Neural progenitor cell (in vitro differentiated cells): ENCODE results near the gene HLA-F. TPM values are rescaled to one million over a fixed set of nuclear protein-coding genes. Genes with fewer than 3 reads are reported as not detected.

Experiments
- DNase-seq: peaks from one replicate; pipeline ENCODE4 v3.0.0-alpha.2; 2016; ENCODE audit warnings: low spot score
- H2AFZ ChIP-seq: fragments of 200-600 bp; sonication (generic); replicated peaks from 2 replicates; pipeline ENCODE4 v1.6.1; 2016; ENCODE audit warnings: antibody characterized with exemption
- H3F3A ChIP-seq: fragments of 200-600 bp; sonication (generic); 2 replicates; pipeline ENCODE4 v1.6.1; 2016; ENCODE audit warnings: antibody characterized with exemption, low read depth
- H3K27ac ChIP-seq: fragments of 200-600 bp; sonication (generic); 2 replicates; pipeline ENCODE4 v1.5.1; 2016; ENCODE audit warnings: mild to moderate bottlenecking
- H3K27me3 ChIP-seq: fragments of 200-600 bp; sonication (generic); 2 replicates; pipeline ENCODE4 v1.6.1; 2016; ENCODE audit warnings: mild to moderate bottlenecking, moderate library complexity
- H3K36me3 ChIP-seq: fragments of 200-600 bp; sonication (generic); 2 replicates; pipeline ENCODE4 v1.5.1; 2016
- H3K4me1 ChIP-seq: fragments of 200-600 bp; sonication (generic); 2 replicates; pipeline ENCODE4 v1.6.1; 2016; ENCODE audit warnings: mixed run types
- H3K4me2 ChIP-seq: fragments of 200-600 bp; sonication (generic); 2 replicates; pipeline ENCODE4 v1.6.1; 2016
- H3K4me3 ChIP-seq: fragments of 200-600 bp; sonication (generic); 2 replicates; pipeline ENCODE4 v1.5.1; 2016
- H3K79me2 ChIP-seq: fragments of 200-600 bp; sonication (generic); 2 replicates; pipeline ENCODE4 v1.6.1; 2016; ENCODE audit warnings: low read depth
- H3K9ac ChIP-seq: fragments of 200-600 bp; sonication (generic); 2 replicates; pipeline ENCODE4 v1.6.1; 2016
- H3K9me3 ChIP-seq: fragments of 200-600 bp; sonication (generic); 2 replicates; pipeline ENCODE4 v1.5.1; 2016; ENCODE audit warnings: low read depth
- H4K20me1 ChIP-seq: fragments of 200-600 bp; sonication (generic); 2 replicates; pipeline ENCODE4 v1.6.1; 2016; ENCODE audit warnings: low read depth
- H3K27ac Mint-ChIP-seq: 3 replicates; pipeline ENCODE4 v1.8.0; 2021; ENCODE audit warnings: mixed read lengths
- H3K27me3 Mint-ChIP-seq: 2 replicates; pipeline ENCODE4 v1.8.0; 2022; ENCODE audit warnings: low read depth, mild to moderate bottlenecking, inconsistent platforms, moderate library complexity, mixed read lengths; ENCODE audit not compliant: insufficient read depth
- H3K36me3 Mint-ChIP-seq: 3 replicates; pipeline ENCODE4 v1.8.0; 2021; ENCODE audit warnings: mixed read lengths
- H3K4me1 Mint-ChIP-seq: 3 replicates; pipeline ENCODE4 v1.8.0; 2021; ENCODE audit warnings: mixed read lengths
- H3K4me3 Mint-ChIP-seq: 3 replicates; pipeline ENCODE4 v1.8.0; 2021; ENCODE audit warnings: mild to moderate bottlenecking, moderate library complexity, mixed read lengths
- H3K9me3 Mint-ChIP-seq: 3 replicates; pipeline ENCODE4 v1.8.0; 2020; ENCODE audit warnings: mixed read lengths
- EZH2 ChIP-seq: fragments of 200-600 bp; sonication (generic); IDR thresholded peaks from 2 replicates; pipeline ENCODE4 v1.6.1; 2017; ENCODE audit warnings: antibody characterized with exemption, mild to moderate bottlenecking, moderate library complexity
- EZH2phosphoT487 ChIP-seq: fragments of 200-600 bp; sonication (generic); IDR thresholded peaks from 2 replicates; pipeline ENCODE4 v1.6.1; 2017; ENCODE audit warnings: antibody characterized with exemption
- total RNA-seq: library from RNA; depleted of rRNA; stranded (reverse); fragments of >200 nt; gene quantifications from 2 replicates; pipeline ENCODE4 v1.2.3, GENCODE V29; 2015; ENCODE audit warnings: low replicate concordance
- TF ChIP-seq, protein P1 (sequence below): fragments of 200-600 bp; sonication (generic); IDR thresholded peaks from 2 replicates; pipeline ENCODE4 v1.5.1; 2017; ENCODE audit warnings: antibody characterized with exemption, mild to moderate bottlenecking

HLA-F gene
- total RNA-seq, 1 donor from 2014 or later, result not detected

DNA sequence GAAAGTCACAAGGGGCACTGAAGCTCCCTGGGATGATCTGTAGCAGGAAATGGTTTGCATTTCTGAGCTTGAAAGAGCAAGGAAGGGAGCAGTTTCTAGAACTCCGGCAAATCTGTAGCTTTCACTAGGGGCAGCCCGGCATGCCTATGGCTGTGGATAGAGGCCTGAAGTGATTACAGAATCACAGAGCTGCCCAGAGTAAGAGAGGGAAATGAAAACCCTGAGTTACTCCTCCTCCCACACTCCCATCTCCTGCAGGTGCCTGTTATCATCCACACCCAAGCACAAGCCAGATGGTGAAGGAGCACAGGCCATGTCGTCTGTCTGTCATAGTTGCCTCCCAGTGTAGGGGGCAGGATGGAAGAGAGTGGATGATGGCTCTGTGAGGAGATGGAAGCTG is 37.1 kb downstream of the HLA-F start:
- Histone ChIP-seq H3K4me2 (no peak overlapping the region), H2AFZ (no peak overlapping the region)

DNA sequence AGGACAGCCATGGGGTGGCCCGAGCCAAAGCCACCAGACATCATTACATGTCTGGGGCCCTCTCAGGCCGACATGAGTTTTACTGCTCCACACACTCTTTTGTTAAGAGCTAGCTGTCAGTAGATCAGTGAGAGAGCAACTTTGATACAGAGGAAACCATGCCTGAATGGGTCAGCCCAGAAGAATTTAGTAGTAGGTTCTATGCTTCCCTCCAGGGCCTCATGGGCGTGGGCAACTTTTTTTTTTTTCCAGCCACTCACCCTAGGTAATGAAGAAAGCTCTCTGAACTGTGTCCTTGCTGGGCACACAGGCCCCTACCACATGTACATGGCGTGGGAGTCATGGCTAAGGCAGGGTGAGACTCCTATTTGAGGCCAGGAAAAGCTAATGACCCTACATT is 38.8 kb downstream of the HLA-F start:
- Mint-ChIP-seq H3K27ac (no peak overlapping the region), H3K36me3 (no peaks in the 10 kb centered on the region), H3K9me3 (no peaks in the 10 kb centered on the region), H3K4me1 (peaks cover 19% of the 10 kb centered on the region), H3K4me3 (no peak overlapping the region), H3K27me3 (peaks cover 18% of the 10 kb centered on the region)
- no peak overlapping the region for H3K4me3 ChIP-seq
- H3K79me2 ChIP-seq, result no peaks in the 10 kb centered on the region
- no peaks in the 10 kb centered on the region for H3K27me3 ChIP-seq
- no peaks in the 10 kb centered on the region for H3K4me1 ChIP-seq
- no peaks in the 10 kb centered on the region for H3F3A ChIP-seq
- H3K9ac ChIP-seq, result no peak overlapping the region
- H3K9me3 ChIP-seq, result no peaks in the 10 kb centered on the region
- TF ChIP-seq EZH2phosphoT487, result no peak
- TF ChIP-seq, protein P1, sequence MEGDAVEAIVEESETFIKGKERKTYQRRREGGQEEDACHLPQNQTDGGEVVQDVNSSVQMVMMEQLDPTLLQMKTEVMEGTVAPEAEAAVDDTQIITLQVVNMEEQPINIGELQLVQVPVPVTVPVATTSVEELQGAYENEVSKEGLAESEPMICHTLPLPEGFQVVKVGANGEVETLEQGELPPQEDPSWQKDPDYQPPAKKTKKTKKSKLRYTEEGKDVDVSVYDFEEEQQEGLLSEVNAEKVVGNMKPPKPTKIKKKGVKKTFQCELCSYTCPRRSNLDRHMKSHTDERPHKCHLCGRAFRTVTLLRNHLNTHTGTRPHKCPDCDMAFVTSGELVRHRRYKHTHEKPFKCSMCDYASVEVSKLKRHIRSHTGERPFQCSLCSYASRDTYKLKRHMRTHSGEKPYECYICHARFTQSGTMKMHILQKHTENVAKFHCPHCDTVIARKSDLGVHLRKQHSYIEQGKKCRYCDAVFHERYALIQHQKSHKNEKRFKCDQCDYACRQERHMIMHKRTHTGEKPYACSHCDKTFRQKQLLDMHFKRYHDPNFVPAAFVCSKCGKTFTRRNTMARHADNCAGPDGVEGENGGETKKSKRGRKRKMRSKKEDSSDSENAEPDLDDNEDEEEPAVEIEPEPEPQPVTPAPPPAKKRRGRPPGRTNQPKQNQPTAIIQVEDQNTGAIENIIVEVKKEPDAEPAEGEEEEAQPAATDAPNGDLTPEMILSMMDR, result no peak
- no peak for TF ChIP-seq EZH2
- no peak overlapping the region for H2AFZ ChIP-seq
- H3K4me2 ChIP-seq, result no peak overlapping the region
- no peak for DNase-seq
- no peak overlapping the region for H3K27ac ChIP-seq
- H3K36me3 ChIP-seq, result no peaks in the 10 kb centered on the region
- H4K20me1 ChIP-seq, result no peaks in the 10 kb centered on the region

More for the DNA sequence above, 37.1 kb downstream of the HLA-F start:
- Mint-ChIP-seq H3K9me3 (no peaks in the 10 kb centered on the region), H3K4me1 (peaks cover 21% of the 10 kb centered on the region), H3K4me3 (no peak overlapping the region), H3K27ac (no peak overlapping the region), H3K27me3 (peaks cover 16% of the 10 kb centered on the region), H3K36me3 (no peaks in the 10 kb centered on the region)
- H4K20me1 ChIP-seq, result no peaks in the 10 kb centered on the region
- no peak overlapping the region for H3K4me3 ChIP-seq
- no peak for DNase-seq
- no peaks in the 10 kb centered on the region for H3K79me2 ChIP-seq
- no peak overlapping the region for H3K27ac ChIP-seq
- H3F3A ChIP-seq, result no peaks in the 10 kb centered on the region
- no peaks in the 10 kb centered on the region for H3K4me1 ChIP-seq
- H3K27me3 ChIP-seq, result peaks cover 7% of the 10 kb centered on the region
- H3K9ac ChIP-seq, result no peak overlapping the region
- H3K9me3 ChIP-seq, result no peaks in the 10 kb centered on the region
- no peaks in the 10 kb centered on the region for H3K36me3 ChIP-seq
- no peak for TF ChIP-seq EZH2phosphoT487
- TF ChIP-seq, protein P1, result no peak
- no peak for TF ChIP-seq EZH2

DNA sequence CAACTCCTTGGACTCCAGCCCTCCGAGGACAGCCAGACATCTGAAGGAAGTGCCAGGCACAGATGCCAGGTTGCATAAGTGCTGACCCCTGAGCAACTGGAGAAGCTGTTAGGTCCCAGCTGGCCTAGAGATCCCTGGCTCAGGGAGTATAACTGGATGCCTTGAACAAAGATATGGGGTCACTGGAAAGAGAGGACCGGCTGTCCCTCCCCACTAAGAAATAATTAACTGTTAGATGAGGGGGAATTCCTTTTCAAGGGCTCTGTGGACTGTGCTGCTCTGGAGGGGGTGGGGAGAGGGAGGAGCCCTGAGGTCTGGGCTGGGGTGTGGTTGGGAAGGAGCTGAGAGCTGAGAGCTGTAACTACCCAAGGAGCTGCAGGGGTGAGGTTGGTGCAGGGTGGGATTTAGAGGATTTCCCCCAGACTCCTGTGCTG is 39.6 kb downstream of the HLA-F start:
- H2AFZ ChIP-seq, result no peak overlapping the region
- H3K27me3 ChIP-seq, result no peaks in the 10 kb centered on the region
- H3K27ac ChIP-seq, result no peak overlapping the region
- H3F3A ChIP-seq, result no peaks in the 10 kb centered on the region
- no peak overlapping the region for H3K4me2 ChIP-seq
- Mint-ChIP-seq H3K9me3 (no peaks in the 10 kb centered on the region), H3K27me3 (peaks cover 15% of the 10 kb centered on the region), H3K4me3 (no peak overlapping the region), H3K36me3 (no peaks in the 10 kb centered on the region), H3K4me1 (peaks cover 19% of the 10 kb centered on the region), H3K27ac (no peak overlapping the region)
- H3K9me3 ChIP-seq, result no peaks in the 10 kb centered on the region
- H3K79me2 ChIP-seq, result no peaks in the 10 kb centered on the region
- H3K4me1 ChIP-seq, result no peaks in the 10 kb centered on the region
- H3K36me3 ChIP-seq, result no peaks in the 10 kb centered on the region
- TF ChIP-seq EZH2phosphoT487 (no peak), EZH2 (no peak)
- TF ChIP-seq, protein P1, result no peak
- DNase-seq, result no peak
- no peak overlapping the region for H3K4me3 ChIP-seq
- no peak overlapping the region for H3K9ac ChIP-seq
- no peaks in the 10 kb centered on the region for H4K20me1 ChIP-seq
